CD4-positive, alpha-beta T cell treated with Interleukin-6 at 100 ng/mL for 8 hours (primary cell): ENCODE results near the gene WFDC2.
A peak's percentile ranks its signal among the peaks of the same experiment; 100 is the strongest.

ENCODE experiments used
- DNase-seq: peaks from one replicate; pipeline ENCODE4 v3.0.0-alpha.2; 2020; ENCODE audit warnings: mixed read lengths, low spot score

WFDC2 gene, protein sequence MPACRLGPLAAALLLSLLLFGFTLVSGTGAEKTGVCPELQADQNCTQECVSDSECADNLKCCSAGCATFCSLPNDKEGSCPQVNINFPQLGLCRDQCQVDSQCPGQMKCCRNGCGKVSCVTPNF

DNA sequence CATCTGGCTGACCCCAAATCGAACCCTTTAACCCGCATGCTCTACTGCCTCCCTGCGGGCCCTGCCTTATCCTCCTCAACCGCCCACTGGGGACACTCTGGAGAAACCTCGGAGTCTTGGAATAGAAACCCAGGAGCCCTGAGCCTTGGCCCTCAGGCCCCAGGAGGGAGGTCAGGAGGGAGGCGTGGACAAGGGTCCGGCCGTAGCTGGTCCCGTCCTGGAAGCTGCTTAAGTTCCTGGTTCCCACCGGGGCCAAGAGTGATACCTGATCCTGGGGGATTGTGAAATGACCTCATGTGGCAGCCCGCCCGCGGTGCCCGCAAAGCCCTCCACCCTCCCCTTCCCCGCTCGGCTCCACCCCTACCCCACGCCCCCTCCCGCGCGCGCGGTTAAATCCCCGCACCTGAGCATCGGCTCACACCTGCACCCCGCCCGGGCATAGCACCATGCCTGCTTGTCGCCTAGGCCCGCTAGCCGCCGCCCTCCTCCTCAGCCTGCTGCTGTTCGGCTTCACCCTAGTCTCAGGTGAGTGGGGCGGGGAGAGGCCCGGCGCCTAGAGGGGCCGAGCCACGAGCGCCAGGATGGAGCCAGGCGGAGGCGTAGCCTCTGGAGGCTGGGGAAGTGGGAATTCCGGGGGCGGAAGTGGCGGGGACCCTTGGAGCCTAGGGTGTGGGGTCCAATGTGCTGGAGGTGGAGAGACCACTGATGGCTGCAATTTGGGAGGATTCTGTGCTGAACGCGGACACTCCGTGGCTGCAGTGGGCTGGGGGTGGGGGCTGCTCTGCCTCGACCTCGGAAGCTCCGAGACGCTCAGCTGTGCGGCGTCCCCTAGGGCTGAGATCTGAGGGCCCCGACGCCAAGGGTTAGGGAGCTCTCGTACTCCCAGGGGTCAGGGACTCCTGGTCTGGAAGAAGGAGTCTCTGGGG is at the start of gene WFDC2:
Gene WFDC2, plus strand, starts transcription at position 418 of the 926 bp plus-strand sequence. Its CDS starts 29 bp downstream, at position 447.
- no peak for DNase-seq

GRCh38 chr20:45420125-45420524 is 49.4 kb upstream of the WFDC2 start:
- no peak for DNase-seq

- DNase-seq: no peak
These were observed 45.9 kb upstream of the WFDC2 start for GRCh38 chr20:45423700-45424099.

DNA sequence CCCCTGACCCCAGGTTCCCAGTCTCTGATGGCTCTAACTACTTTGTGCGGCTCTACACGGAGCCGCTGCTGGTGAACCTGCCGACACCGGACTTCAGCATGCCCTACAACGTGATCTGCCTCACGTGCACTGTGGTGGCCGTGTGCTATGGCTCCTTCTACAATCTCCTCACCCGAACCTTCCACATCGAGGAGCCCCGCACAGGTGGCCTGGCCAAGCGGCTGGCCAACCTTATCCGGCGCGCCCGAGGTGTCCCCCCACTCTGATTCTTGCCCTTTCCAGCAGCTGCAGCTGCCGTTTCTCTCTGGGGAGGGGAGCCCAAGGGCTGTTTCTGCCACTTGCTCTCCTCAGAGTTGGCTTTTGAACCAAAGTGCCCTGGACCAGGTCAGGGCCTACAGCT is 44.0 kb upstream of the WFDC2 start:
- DNase-seq: no peak

- DNase-seq: no peak
These were observed 43.1 kb upstream of the WFDC2 start for GRCh38 chr20:45426320-45427016.

DNA sequence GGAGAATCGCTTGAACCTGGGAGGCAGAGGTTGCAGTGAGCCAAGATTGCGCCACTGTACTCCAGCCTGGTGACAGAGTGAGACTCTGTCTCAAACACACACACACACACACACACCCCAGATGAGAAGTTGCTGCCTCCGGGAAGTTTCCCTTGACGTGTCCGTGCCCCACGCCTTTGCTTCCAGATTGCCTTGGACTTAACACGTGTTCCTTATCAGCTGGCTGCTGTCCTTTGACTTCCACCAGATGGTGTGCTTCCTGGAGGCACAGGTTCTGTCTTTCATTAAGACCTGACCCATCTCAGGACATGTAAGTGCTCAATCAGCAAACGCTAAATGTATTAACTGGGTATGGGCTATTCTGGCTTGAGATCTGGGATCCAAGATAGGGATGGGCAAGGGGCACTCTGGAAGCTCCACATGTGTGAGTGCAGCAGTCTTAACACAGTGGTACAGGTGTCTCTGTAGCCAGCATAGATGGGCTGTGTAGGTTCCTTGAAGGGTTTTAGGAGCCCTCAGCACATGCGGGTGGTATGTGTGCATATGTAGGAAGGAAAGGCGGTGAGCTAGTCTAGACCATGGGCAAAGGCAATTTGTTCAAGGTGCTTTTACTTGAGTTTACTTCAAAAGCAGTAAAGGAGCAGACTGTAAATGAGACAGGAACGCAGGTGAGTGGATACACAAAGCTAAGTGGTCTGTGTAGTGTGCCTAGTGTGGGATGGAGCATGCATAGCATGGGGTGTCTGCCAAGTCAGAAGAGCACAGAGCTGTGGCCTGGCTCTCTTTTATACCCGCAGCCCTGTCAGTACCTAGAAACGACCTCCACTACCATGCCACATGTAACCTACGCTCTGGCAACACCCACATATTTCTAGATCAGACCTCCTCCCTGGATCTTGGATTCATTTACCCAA is 42.1 kb upstream of the WFDC2 start:
- DNase-seq: no peak

DNA sequence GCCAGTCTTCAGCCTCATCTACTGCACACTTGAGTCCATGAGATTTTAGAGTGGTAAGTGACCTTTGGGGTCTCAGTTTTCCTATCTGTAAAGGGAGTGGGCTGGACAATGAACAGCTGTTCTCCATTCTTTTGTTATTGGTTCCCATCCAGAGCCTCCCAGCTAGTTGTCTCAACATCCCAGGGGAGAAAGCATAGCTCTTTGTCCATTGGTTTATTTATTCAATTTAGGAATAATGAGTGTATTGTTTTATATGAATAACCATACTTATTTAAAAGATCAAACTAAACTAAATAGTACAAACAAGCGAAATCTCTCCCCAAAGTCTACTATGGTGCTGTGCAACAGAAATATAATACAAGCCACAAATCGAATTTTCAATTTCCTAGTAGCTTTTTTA is 39.9 kb upstream of the WFDC2 start:
- no peak for DNase-seq

GRCh38 chr20:45432294-45432693 is 37.3 kb upstream of the WFDC2 start:
- DNase-seq: no peak

DNA sequence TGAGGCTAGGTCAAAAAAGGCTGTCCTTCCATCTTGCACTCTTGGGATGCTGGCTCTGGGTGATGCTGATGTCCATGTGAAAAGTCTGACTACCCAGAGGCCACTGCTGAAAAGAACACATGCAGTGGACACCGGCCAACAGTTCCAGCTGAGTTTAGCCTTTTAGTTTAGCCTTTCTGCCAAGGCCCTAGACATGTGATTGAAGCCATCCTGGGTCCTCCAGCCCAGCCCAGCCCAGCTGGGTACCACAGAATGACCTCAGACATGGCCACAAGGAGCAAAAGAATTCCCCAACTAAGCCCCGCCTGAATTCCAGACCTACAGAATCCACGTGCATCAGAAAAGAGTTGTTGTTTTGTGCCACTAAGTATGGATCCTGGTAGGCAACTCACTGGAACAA is 36.2 kb upstream of the WFDC2 start:
- no peak for DNase-seq

DNA sequence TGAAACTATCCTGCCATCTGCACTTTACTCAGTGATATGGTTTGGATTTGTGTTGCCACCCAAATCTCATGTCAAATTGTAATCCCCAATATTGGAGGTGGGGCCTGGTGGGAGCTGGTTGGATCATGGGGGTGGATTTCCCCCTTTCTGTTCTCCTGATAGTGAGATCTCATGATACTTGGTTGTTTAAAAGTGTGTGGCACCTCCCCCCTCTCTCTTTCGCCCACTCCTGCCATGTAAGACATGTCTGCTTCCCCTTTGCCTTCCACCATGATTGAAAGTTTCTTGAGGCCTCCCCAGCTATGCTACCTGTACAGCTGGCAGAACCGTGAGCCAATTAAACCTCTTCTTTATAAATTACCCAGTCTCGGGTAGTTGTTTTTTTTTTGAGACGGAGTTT is 35.6 kb upstream of the WFDC2 start:
- DNase-seq: no peak

DNA sequence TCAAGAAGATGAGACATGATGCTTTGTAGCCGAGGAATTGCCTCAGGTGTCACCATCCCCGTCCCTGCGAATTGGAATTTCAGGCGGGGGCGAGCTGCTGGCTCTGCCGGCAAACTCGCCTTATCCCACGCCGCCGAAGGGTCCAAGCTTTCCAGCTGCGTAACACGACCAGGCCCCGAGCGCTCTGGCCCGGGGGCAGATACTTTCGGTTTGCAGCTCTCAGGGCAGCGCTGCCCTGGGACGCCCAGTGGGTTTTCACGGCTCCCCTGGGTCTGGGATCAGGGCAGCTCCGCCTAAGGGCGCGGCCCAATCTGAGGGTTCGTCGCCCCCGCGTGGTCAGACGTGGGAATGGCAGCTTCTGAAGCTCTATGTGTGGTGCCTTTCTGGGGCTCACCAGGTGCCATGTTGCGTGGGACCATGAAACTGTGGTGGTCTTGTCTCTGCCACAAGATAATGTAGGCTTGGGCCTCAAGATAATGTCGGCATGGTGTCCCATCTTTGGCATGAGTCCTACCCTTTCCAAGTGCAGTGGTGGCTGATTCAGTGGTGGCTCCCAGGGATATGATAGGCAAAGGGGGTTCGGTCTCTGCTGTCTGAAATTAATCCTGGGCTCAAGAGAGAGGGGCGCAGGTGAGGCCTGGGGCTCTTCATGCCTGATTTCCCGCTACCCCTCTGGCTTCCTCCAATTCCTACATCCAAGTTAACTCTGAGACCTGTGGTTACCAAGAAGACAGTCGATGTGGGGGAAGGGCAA is 32.6 kb upstream of the WFDC2 start:
- peak; percentile 86 for DNase-seq

- DNase-seq: no peak
These were observed 29.1 kb upstream of the WFDC2 start for GRCh38 chr20:45440424-45440823.

- no peak for DNase-seq
These were observed 28.5 kb upstream of the WFDC2 start for GRCh38 chr20:45440891-45441685.

DNA sequence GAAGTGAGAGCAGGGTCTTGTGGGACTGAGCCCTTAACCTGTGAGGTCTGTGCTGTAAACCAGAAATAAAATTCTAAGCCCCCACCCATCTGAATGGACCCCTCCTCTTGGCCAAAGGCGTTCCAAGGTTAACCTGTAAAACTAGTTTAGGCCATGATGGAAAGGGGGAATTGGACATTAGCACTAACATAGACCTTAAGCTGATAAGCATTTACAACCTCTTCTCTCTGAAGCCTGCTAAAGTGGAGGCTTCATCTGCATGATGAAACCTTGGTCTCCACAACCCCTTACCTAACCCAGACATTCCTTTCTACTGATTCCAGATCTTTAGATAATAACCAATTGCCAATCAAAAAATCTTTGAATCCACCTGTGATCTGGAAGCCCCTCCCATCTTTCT is 27.8 kb upstream of the WFDC2 start:
- no peak for DNase-seq

- DNase-seq: peak; percentile 32
These were observed 25.5 kb upstream of the WFDC2 start for GRCh38 chr20:45444050-45444449.

GRCh38 chr20:45445805-45446562 is 23.6 kb upstream of the WFDC2 start:
- no peak for DNase-seq

- DNase-seq: no peak
These were observed 21.3 kb upstream of the WFDC2 start for GRCh38 chr20:45448270-45448669.

GRCh38 chr20:45449528-45449927 is 20.0 kb upstream of the WFDC2 start:
- DNase-seq: no peak

DNA sequence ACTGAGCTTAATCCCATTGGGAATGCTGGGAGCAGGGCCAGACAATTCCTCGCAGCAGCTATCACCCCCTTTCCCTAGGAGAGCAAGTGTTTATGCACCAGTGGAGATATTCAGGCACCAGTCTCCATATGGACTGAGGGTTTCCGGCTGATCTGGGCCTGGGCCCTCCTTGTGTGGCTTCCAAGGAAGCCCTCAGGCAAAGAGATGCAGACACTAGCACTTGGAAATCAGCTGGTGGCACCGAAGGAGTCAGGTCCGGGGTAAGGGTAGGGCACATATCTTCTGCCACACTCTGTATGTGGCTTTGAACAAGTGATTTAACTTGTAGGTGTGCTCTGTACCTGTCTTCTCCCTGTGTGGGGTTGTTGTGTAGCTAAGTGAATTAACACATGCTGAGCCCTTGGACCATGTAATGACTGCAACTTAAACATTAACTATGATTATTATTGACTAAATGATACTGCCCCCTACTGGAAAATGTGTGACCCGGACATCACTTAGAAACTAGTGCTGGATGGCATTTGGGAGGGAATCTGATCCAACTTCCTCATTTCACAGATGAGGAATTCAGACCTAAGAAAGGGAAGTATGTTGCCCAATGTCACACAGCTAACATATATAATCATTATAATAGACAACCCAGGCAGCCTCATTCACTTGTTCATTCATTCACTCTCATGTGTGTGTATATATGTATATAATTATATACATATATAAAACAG is 19.3 kb upstream of the WFDC2 start:
- DNase-seq: peak; percentile 36
